GM19397 (cell line): ENCODE data around the gene HSF2BP.
"Not testable (repeated sequence)": the region's sequence is repeated elsewhere in the genome, so short reads cannot be mapped to it uniquely, and the experiment has no call there.

Experiments used
- ATAC-seq: cut with Tn5 transposase; IDR thresholded peaks from one replicate; pipeline ENCODE4 v1.9.1; 2021; ENCODE audit warnings: mild to moderate bottlenecking, moderate library complexity; ENCODE audit not compliant: unreplicated experiment

Gene HSF2BP

DNA sequence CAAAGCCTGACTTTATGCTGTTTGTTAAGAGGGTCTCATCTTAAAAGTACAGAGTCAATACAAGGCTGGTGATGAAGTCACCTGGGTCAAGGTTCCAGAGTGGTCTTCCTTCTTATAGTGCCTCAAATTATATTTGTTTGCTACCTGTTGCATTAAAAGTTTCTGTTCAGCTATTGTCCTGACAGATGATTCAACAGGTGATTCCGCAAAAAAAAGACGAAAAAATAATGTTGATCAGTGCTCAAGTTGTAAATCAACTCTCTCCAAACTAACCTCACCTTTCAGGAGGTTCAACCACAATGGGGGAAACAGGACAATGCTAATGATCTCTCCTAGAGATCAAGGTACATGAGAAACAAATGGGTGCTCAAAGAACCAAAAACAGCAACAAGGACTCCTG is 35.7 kb downstream of the HSF2BP start:
- ATAC-seq, result no peak

DNA sequence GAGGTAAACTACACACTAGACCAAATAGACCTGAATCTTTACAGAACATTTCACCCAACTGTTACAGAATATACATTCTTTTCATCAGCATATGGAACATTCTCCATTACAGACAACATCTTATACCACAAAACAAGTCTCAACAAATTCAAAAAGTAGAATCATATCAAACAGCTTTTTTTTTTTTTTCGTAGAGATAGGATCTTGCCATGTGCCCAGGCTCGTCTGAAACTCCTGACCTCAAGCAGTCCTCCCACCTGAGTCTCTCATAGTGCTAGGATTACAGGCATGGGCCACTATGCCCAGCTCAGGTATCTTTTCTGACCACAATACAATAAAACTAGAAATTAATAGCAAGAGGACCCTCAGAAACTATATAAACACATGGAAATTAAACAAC is 36.5 kb downstream of the HSF2BP start:
- ATAC-seq, result no peak

DNA sequence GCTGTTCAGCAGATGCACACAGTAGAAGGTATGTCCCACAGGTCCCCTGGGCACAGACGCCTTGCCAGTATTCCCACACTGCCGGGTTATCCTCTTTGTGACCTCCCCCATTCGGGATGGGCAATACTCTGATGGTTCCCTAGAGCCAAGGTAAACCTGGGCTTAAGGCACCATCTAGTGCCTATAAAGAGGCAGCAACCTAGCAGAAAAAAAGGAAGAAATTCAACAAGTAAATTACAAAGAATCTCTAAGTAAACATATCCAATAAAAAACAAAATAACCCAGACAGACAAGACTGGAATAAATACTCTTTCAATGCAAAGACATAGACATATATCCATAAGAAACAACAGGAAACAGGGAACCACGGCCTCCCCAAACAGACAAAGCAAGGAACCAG is 39.4 kb downstream of the HSF2BP start:
- no peak for ATAC-seq

DNA sequence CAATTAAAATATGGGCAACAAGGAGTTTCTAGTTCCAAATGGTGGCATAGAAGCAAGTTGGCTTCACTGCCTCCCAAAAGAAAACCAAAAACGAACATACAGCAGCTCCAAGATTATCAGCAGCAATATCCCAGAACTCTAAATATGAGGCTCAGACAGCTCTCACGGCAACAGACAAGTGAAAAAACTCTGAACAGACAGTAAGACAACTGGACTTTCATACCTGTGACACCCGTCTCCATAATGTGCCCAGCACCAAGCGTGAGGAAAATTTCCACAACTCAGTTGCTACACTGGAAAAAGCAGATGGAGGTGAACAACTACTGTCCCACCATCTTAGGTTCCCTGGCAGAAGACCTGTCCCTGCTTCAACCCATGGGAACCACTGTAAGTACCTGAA is 39.9 kb downstream of the HSF2BP start:
- no peak for ATAC-seq

DNA sequence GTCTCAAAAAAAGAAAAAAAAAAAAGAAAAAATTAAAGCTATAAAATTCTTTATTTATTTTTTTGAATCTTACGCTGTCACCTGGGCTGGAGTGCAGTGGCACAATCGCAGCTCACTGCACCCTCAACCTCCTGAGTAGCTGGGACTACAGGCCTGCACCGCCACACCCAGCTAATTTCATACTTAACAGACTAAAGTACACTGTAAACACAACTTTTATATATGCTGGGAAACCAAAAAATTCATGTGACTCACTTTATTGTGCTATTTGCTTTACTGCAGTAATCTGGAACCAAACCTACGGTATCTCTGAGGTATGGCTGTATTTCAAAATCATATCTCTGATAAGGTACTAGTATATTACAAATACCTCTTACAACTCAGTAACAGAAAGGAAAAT is 40.3 kb downstream of the HSF2BP start:
- no peak for ATAC-seq

DNA sequence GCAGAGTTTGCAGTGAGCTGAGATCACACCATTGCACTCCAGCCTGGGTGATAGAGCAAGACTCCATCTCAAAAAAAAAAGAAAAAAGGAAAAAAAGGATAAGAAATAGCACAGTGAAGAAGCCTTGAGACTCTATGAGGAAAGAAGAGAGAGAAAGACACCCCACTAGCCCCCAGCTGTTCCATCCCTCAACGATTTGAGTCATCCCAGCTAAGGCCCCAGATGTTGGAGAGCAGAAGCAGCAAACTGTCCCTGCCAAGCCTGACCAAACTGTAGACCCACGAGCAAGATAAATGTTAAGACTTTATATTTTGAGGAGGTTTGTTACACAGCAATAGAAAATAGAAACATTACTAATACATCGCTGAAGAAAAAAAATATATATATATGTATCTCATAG is 42.4 kb downstream of the HSF2BP start:
- ATAC-seq, result not testable (repeated sequence)

DNA sequence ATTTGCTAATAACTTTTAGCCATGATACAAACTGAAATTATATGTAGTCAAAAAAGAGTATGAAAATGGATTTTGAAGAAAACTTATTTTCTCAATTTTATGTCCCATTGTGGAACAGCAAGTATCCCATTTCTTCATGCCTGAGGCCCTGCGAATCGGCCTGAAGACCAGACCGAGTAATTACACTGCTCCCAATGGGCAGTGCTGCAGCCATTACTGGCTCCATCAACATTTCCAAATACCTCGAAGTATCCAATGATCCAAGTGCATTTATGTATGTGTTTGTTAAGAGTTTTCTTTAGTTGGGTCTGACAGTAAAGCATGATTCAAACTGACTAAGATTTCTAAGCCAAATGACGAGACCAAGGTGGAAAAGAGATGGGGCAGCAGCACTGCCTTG is 44.4 kb downstream of the HSF2BP start:
- ATAC-seq, result no peak

DNA sequence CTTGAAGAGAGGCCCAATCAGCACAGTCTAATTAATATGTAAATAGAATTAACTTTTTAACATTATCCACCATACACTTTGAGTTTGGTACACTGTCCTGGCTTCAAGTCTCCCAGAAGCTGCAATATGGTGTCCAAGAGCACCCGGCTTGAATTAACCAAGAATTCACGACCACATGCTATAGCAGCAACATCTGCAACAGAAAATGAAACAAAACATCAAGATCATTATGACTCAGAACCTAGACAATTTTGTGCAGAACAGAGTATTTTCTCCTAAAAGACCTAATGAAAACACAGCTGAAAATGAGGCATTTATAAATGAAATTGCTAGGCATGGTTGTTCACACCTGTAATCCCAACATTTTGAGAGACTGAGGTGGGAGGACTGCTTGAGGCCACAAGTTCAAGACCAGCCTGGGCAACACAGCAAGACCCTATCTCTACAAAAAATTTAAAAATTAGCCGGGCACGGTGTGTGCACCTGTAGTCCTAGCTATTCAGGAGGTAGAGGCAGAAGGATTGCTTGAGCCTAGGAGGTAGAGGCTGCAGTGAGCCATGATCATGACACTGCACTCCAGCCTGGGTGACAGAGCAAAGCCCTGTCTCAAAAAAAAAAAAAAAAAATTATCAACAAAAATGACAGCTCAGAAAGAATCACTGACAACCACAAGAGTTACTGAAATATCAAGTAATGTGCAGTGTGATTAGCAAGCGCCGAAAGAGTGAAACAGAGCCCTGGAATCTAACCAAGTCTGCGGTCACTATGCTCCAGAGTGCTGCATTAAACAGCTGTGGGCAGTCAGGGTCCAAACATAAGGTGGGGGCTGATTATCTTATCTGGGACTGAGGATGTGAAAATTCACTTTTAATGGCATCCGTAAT is 45.3 kb downstream of the HSF2BP start:
- ATAC-seq, result no peak

DNA sequence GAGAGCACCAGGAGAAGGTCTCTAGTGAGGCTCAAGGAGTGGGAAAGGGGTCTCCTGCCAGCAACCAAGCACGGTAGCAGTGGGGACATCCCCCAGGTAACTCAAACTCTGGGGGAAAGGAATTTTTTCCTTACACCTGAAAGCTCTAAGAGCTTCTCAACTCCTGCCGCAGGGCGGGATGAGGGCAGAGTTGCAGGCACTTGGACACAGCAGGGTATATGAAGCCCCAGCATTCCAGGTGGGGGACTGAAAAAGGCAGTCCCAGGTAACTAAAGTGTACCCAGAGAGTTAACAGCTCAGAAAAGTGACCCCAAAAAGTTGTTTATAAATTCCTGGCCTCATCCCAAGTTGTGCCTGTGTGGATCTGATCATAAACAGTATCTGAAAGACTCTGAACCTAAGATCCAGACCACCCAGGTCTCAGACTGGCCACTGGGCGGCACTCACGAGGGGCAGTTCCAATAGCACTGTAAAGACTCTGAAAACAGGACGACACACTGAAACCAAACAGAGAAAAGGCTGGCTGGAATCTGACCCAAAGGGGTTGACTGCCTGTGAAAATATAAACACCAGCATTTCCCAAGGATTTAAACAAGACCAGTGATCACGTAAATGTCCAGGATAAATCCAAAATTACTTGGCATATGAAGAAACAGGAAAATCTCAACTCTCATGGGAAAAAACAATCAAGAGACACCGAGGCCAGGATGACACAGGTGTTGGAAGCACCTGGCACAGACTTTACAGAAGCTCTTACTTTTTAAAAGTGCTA is 47.5 kb downstream of the HSF2BP start:
- ATAC-seq, result no peak

DNA sequence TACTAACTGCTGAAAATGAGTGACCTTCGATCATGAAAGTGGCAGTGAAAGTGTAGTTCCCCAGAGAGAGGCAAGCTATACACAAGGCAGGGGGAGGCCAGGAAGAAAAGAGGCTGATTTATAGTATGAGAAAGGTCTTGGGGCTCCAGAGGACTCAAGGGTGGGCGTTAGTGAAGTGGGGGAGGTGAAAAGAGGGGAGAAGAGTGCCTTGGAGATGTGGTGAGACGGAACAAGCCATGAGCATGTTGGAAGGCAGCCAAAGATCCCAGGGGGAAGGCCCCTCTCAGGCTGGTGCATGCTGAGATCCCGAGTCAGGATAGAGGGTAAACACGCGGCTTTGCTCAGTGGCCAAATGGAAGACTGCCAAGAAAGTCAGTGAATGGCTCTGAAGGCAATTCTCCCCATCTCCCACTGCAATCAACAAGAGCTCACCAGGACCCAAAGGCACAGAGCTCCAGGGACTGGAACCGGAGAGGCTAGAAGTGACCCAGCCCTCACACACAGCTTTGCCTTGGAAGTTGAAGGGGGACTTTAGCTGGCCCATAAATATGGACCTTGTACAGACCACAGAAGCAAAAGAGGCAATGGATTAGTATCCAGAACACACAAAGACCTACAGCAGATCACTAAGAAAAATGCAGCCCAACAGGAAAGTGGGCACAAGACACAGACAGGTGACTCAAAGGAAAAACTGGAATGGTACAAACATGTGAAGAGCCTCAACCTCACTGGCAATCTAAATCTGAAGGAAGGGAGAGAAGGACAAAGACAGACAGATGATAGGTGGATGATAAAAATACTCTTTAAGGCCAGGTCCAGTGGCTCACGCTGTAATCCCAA is 49.6 kb downstream of the HSF2BP start:
- no peak for ATAC-seq

DNA sequence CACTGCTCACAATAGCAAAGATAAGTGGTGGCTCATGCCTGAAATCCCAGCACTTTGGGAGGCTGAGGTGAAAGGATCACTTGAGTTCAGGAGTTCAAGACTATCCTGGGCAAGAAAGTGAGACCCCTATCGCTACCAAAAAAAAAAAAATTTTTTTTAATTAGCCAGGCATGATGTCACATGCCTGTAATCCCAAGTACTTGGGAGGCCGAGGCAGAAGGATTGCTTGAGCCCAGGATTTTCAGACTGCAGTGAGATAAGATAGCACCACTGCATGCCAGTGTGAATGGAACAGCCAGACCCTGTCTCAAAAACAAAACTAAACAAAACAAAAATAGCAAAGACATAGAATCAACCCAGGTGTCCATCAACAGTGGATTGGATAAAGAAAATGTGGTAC is 50.6 kb downstream of the HSF2BP start:
- ATAC-seq, result no peak

DNA sequence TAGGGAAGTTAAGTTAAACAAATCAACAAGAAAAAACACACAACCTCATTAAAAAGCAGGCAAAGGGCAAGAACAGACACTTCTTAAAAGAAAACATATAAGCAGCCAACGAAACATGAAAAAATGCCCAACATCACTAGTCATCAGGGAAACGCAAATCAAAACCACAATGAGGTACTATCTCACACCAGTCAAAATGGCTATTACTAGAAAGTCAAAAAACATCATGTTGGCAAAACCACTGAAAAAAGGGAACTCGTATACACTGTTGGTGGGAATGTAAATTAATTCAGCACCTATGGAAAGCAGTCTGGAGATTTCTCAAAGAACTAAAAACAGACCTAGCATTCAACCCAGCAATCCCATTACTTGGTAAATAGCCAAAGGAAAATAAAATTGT is 51.1 kb downstream of the HSF2BP start:
- ATAC-seq, result no peak

DNA sequence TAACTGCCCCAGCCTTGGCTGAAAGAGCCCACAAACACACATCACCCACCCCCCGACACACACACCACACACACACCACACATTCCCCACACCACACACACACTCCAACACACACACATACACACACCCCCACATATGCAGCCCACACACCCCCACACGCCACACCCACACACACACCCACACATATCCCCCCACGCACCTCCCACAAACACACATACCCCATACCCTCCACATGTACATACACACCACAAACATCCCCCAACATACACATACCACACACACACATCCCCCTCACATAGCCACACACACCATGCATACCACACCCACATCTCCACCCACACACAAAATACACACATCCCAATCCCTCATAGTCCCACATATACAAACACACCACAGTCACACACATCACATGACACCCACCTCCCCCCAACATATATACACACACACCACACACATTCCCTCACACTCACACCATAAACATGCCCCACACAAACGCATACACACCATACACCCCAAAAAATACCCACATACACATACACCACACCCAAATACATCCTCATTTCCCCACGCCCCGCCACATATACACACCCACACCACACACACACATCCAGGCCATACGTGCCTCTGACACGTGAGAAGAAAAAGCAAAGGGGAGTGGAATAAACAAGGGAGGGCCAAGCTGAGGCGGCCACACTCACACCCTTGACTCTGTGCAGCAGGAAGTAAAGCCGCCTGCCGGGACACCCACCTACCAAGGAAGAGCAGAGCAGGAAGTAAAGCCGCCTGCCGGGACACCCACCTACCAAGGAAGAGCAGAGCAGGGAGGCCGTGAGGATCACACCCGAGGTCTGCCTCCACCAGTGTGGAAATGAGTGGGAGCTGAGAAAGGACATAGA is 53.7 kb downstream of the HSF2BP start:
- no peak for ATAC-seq

DNA sequence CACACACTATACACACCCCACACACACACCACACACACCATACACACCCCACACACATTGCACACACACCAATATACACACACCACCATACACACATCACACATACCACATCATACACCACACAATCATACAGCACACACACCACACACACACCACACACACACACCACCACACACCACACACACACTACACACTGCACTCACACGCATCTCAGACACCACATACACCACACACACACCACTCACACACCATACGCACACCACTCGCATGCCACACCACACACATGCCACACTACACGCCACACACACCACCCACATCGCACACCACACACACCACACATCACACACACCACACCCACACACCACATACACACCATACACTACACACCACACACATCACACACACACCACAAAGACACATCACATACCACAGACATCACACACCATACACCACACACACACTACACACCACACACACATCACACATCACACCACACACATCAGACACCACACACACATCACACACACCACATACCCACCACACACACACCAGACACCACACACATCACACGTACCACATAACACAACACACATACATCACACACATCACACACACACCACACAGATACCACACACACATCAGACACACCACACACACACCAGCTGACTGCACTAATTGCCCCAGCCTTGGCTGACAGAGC is 54.6 kb downstream of the HSF2BP start:
- ATAC-seq, result no peak

DNA sequence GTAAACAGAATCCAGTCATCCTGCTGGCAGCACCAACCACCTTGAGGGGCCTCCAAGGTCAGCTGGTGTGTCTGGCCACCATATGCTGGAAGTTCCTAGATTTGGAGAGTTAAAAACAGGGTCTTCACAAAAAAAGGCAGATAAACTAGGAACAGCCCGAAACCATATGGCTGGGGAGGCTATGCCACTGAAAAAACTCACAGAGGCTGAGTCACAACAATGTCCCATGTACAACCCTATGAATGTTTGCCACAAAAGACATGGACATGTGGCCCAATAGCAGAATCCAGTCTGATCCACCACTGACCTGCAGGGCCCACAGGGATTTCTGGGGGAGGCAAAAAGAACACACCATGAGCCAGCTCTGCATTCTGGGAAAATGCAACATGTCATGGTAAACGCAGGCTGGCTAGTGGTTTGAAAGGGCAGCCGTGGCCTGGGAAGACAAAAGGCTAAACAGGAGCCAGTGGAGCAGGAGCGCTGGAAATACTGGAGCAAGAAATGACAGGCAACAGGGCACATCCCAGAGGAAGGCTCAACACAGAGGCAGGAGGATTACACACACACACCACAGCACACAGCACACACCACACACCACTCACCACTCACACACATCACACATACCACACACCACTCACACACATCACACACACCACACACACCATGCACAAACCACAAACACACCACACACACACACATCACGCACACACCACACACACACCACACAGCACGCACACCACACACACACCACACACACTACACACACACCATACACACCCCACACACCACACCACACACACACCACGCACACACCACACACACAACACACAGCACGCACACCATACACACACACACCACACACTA is 55.4 kb downstream of the HSF2BP start:
- ATAC-seq, result no peak

DNA sequence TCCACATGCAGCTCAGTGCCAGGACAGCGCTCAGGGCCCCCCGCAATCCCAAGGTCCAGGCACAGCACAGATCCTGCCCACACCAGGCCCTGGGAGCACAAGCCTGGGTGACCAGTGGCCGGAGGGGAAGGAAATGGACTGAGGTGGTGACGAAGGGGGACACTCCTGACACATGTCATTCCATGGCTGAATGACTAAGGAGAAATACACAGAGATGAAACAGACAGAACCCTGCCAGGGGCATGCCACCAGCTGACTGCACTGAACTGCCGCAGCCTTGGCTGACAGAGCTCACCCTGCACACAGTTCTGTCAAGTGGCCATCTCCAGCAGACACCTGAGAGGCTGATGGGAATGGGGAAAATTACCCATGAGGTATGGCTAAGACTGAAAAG is 56.1 kb downstream of the HSF2BP start:
- ATAC-seq, result no peak

DNA sequence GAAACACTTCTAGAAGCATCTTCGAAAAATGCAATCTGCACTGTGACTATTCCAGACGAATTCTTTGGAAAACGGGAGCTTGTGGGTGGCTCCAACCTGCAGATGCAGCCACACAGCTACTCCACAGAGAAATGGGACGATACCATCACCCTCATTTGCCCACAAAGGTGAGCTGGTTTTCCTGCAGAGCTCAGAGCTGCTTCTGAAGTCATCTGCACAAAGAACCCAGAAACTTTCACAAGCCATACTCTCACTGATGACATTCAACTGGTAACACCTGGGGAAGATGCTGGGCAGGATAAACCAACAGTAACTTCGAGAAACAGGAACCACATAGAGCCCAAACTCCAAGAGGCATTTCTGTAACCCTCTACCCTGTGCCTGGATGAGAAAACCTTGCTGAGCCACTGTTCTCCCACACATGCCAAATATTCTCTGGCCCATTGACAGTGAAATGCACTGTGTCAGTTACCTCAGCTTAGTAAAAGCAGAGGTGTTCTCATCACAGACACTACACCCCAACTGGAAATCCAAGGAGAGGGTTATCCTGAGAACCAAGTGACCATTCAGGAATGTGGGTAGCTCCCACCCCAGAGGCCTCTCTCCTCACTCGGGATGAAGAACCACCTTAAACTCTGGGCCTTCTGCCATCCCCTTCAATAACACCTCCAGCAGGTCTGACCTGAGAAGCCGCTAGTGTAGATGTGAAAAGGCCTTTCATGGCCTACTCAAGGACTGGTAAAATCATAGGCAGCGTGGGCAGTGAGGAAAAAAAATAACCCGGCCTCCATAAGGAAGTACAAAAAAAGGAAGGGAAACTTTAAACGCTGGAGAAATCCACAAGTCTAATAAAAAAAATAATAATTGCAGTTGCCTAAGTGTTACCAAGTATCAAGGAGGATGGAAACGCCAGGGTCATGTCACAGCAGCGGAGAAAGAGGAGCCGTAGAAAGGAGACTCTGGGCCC is 56.7 kb downstream of the HSF2BP start:
- no peak for ATAC-seq
